ENCODE data around the gene IGF1.

IGF1 gene

GRCh38 chr12:102487226-102487625, 6.9 kb upstream of the IGF1 start:
- DNase-seq = no peak

- DNase-seq = no peak
These were observed 5.8 kb upstream of the IGF1 start for GRCh38 chr12:102486153-102486552.

GRCh38 chr12:102484428-102484958, 4.1 kb upstream of the IGF1 start:
- DNase-seq = no peak

- no peak for DNase-seq
These were observed 3.7 kb upstream of the IGF1 start for GRCh38 chr12:102484017-102484416.

DNA sequence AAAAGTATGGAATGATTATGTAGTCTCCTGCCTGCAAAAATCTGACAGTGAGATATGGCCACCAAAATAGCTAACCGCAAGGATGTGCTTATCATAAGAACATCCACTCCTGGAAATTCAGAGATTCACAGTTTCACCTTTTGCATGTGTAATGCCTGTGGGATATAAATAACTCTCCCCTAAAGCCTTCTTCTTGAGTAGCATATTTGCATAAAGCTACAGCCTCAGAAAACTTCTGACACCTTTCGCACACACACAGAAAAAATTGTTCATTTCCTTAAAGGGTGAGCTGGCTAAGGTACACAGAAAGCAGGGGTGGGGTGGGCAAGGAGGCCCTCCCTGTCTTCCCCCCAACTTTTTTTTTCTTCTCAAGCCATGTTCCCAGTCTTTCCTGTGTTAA, 3.1 kb upstream of the IGF1 start:
- no peak for DNase-seq

GRCh38 chr12:102481705-102482425, 1.5 kb upstream of the IGF1 start:
- no peak for DNase-seq

GRCh38 chr12:102479939-102480338, 424 bp downstream of the IGF1 start:
- no peak for DNase-seq

GRCh38 chr12:102479099-102479885, 1.1 kb downstream of the IGF1 start:
- peak; percentile 57 for DNase-seq

GRCh38 chr12:102478405-102479098, 1.8 kb downstream of the IGF1 start:
- DNase-seq = no peak

DNA sequence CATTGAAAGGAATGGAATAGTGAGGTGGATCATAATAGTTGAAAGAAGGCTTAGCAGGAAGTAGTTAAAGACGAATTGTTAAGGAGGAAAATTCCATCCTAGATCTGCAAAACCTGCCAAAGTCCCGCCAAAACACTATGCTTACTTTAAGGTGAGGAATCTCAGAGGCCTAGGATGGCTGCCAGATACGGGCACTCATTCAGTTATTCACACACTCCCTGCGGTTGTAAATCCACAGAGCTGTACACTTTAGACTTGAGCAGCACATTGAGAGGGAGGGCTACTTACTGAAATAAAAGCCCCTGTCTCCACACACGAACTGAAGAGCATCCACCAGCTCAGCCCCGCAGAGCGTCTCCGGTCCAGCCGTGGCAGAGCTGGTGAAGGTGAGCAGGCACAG, 5.0 kb downstream of the IGF1 start:
- no peak for DNase-seq

DNA sequence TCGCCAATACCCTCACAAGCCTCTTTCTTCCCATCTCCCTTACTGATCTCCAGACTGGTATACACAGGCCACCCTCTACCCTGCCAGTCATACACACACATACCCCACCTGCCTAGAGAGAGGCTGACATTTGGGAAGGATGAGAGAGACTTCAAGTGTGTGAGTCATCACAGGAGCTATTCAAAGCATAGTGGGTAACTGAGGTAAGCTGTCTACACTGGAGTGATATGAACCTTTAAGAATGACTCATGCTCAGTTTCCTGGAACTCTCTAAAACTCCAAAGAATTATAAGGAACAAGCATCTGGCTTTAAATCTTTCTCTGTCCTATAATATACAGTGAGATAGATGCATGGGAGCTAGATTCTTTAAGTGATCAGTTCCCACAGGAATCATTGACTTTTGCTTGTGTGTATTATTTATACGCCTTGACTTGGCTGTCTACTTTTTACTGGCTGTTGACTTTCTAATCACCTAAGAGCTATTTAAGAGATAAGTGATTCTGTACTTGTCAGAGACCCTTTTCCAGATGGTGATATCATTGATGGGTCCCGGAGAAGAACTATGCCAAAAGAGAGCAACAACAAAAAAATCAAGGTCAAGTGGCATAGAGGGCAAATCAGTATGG, 5.8 kb downstream of the IGF1 start:
- DNase-seq = no peak

DNA sequence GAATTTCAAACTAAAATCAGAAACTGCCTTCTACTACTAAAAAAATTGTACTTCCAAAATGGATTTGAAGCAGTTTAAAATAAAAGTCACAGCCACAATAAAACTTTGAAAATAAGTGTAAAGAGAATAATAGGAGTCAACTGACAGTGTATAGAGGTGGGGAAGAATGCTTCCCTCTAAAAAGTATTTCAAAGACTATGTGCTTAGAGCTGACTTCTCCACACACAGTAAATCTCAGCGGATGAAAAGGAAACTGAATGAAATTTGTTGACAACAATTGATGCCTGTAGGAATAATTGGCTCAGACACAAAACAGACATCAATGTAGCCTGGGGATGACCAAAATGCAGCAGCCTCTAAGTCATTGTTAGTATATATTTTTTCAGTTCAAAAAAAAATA, 7.9 kb downstream of the IGF1 start:
- no peak for DNase-seq

DNA sequence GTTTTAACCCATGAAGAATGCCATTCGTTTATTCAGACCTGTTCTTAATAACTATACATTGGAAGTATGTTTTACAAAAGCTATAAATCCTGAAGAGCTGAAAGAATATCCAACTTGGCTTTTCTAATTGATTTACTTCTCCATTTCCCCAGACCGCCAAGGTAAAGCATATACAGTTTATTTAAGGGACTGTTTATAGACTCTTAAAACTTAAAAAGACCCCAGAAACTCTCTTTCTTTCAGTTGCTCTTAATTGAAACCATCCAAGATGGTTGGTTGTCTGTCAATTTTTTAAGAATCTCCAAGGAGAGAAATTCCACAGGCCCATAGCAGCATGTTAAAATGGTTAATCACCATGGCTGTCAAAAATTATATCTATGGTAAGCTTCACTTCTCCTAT, 8.8 kb downstream of the IGF1 start:
- DNase-seq = no peak

DNA sequence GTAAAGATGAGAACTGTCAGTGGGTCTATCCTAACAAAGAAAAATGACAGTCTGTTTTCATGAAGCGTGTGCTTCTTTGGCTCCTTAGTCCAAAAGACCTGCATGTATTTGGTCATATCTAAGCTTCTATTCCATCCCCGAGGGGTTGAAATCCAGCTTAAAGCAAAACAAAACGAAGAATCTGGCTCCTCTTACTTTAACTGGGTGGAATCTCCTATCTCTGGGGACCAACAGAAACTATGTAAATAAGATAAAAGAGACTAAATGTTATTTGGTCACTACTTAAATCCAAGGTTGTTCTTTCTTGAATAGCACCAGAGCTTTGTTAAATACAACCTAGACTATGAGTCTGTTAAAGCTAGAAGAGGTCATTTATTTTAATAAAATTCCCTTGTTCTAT, 9.4 kb downstream of the IGF1 start:
- DNase-seq = no peak

DNA sequence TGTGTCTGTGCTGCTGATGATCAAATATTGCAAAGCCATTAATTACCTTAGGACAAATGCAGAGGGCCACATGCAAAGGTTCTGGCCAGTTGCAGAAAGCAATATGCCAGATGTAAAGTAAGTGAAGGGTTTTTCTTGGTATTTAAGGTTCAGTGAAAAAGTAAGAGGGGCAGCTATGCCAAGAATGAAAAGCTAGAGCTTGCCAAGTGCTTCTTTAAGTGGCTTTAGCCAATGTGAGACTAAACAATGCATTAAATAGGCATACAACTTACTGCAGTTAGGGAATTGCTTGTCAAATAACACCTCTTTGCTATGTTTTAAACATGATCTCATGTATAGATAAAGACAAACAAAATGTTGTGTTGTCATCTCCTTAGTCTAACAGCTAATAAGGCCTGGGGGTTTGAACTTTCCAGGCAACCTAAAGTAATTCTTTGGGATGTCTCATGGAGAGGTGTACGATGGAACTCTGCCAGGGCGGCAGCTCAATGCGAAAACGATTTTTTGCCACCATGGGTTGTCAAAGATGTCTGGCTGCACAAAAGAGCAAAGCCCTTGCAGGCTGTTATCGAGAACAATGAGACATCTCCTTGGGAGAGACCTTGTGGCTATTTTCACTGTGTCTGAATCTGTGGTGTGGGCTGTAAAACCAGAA, 12.0 kb downstream of the IGF1 start:
- DNase-seq = no peak

GRCh38 chr12:102465762-102466560, 14.4 kb downstream of the IGF1 start:
- no peak for DNase-seq

DNA sequence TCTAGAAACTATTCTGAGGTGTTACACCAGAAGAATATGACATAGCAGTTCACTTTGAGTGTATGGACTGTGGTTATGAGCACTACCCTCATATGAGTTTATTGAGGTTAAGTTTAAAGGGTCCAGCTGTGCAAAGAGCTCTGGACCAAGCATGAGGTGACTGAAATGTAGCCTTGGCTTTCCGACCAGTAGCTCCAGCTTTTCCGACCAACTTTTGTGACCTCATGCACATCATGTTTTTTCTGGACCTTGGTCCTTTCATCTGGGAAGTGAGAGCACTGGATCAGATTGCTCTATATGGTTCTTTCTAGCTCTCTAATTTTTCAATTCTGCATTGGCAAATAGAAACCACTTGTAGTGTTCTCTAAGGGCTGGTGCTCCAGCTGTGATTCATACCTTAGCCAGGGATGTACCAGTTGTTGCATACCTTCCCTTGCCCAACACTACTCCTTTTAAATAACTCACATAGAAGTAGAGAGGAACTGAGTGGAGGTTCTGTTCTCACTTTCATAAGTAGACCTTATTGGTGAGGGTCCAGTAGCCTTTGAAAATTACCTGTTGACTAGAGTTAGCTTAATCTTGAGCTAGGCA, 16.6 kb downstream of the IGF1 start:
- no peak for DNase-seq

GRCh38 chr12:102462795-102463465, 17.4 kb downstream of the IGF1 start:
- no peak for DNase-seq

DNA sequence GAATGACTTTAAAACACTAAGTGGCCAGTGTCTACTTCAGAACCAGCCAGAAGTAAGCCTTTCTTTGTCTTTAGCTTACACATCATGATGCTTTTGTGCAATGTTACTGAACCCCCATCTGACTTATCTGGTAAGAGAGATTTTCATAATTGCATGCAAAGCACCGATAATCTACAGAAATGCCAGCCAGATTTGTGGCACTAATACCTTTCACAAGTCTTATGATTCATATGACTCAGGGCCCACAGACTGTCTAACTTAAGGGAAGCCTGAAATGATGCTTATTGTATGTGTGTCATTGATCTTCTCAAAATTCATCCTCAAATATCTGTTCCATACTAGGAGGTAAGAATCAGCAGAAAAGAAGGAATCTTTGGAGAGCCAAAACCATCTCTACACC, 18.0 kb downstream of the IGF1 start:
- no peak for DNase-seq

DNA sequence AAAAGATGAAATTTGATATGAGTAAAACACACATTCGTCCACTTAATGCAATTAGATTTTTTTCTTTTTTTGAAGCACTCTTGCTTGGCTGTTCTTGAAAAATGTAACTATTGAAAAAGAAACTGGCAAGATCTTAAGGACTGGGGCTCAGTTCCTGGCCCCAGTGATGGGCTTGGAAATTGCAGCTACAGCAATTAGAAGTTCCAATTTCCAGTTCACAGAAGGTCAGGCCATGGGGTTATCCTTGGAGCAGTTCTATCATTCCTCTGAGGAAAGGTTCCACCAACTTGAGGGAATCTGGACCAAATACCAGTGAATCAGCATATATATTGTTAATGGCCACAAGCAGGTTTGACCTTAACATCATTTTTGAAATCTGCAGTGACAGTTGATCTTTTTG, 18.9 kb downstream of the IGF1 start:
- DNase-seq = no peak

DNA sequence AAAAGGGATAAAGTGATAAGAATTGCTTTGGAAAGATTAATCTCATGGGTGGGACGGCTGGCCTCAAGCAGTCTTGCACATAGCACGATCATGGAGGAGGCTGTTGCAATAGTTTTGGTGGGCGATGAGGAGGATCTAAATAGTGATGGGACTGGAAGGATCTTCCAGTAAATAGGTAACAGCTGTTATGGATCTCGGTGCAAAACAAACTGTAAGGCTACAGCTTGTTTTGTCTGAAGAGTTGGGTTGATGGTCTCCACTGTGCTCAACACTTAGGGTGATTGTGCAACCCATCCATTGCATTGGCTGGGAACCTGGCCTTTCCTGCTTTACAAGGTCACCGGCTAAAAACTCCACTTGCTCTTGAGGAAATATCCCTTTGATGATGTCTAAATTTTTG, 21.0 kb downstream of the IGF1 start:
- DNase-seq = no peak

All from femur (tissue), 1 donor.